Heart left ventricle (tissue), 16 donors: ENCODE data around the gene MVP. TPM values are rescaled to one million over a fixed set of nuclear protein-coding genes. Genes with fewer than 3 reads are reported as not detected.
A peak's percentile ranks its signal among the peaks of the same experiment; 100 is the strongest.

ENCODE experiments used
- ATAC-seq, 4 donors: fragments of 200-7000 bp; cut with Tn5 transposase; one replicate each; pipeline ENCODE4 v1.9.1; 2020 to 2022; ENCODE audit warnings: moderate library complexity in 4 of 4, mild to moderate bottlenecking in 3 of 4, moderate number of reproducible peaks in 1 of 4
- DNase-seq, 5 donors: peaks; one replicate each; pipeline ENCODE4 v3.0.0-alpha.2; 2020
- H3K27ac ChIP-seq, 12 donors: fragments of 200-600 bp; sonication (generic) in 4 of 12; one replicate each; pipeline versions ENCODE4 v1.5.0 to v1.8.0; 2016 to 2022; ENCODE audit warnings: mild to moderate bottlenecking in 2 of 12
- H3K27me3 ChIP-seq, 9 donors: fragments of 200-600 bp; sonication (generic) in 2 of 9; one replicate each; pipeline versions ENCODE4 v1.5.1 to v1.8.0; 2016 to 2022; ENCODE audit warnings: mild to moderate bottlenecking in 3 of 9
- H3K36me3 ChIP-seq, 9 donors: fragments of 200-600 bp; sonication (generic) in 2 of 9; one replicate each; pipeline versions ENCODE4 v1.5.0 to v1.8.0; 2018 to 2022; ENCODE audit warnings: mild to moderate bottlenecking in 2 of 9
- H3K4me1 ChIP-seq, 12 donors: fragments of 200-600 bp; sonication (generic) in 4 of 12; one replicate each; pipeline versions ENCODE4 v1.5.0 to v1.8.0; 2016 to 2022; ENCODE audit warnings: mild to moderate bottlenecking in 3 of 12
- H3K4me3 ChIP-seq, 12 donors: fragments of 200-600 bp; sonication (generic) in 4 of 12; one replicate each; pipeline versions ENCODE4 v1.5.0 to v1.8.0; 2017 to 2022; ENCODE audit warnings: mild to moderate bottlenecking in 9 of 12, moderate library complexity in 4 of 12
- H3K9me3 ChIP-seq, 12 donors: fragments of 200-600 bp; sonication (generic) in 4 of 12; one replicate each; pipeline versions ENCODE4 v1.5.0 to v1.8.0; 2016 to 2022; ENCODE audit warnings: mild to moderate bottlenecking in 1 of 12
- CTCF ChIP-seq, 12 donors: fragments of 200-600 bp; sonication (generic) in 4 of 12; IDR thresholded peaks; one replicate each; pipeline versions ENCODE4 v1.5.0 to v1.8.0; 2018 to 2022; ENCODE audit warnings: antibody characterized with exemption in 12 of 12, mild to moderate bottlenecking in 5 of 12
- POLR2A ChIP-seq, 2 donors: fragments of 450-650 bp; IDR thresholded peaks; one replicate each; pipeline ENCODE4 v1.6.1; 2017; ENCODE audit warnings: antibody characterized with exemption in 2 of 2, mild to moderate bottlenecking in 2 of 2, moderate library complexity in 2 of 2
- WGBS, 4 donors: extraction: QIAGEN DNeasy Blood & Tissue Kit in 2 of 4; methylation state at CpG; one replicate each; pipeline versions ENCODE4 v1.1.5 to v1.1.7; 2013 to 2018; 5-methylcytosine and 5-hydroxymethylcytosine counted together
- intact Hi-C, 10 donors: fragments of 100-400 bp; cut with DNase I; formaldehyde crosslinking; loops; one replicate each; pipeline versions ENCODE4 v1.11.1 to v1.14.2; 2022
- polyA plus RNA-seq, 2 donors: library from polyadenylated mRNA; stranded (reverse); fragments of 200-250 nt; gene quantifications; one replicate each; pipeline ENCODE4 v1.2.3, GENCODE V29; 2013
- total RNA-seq, 9 donors: library from RNA; depleted of rRNA in 2 of 9; stranded (reverse); fragments of >200 nt in 2 of 9; fragmentation: NEBNext Ultra II Directional in 3 of 9; extraction: Animal tissue kit (Norgen Biotek cat#: 25700) in 3 of 9; gene quantifications; one replicate each; pipeline versions ENCODE4 v1.1.0 to v1.2.4, GENCODE V29; 2016 to 2023
- donor health status: ischemic (EF 13 %, LVEDD 7.1; RV severe dilation, severe dysfunction).
- donor health status: healthy with polysubstance abuse.
- donor health status: DM: no; HTN: yes; CAD: no.
- donor health status: DM: no; HTN: no; CAD: no.
- donor health status: ischemic (EF 25% LVEDD 6.9; RV normal size, moderate dysfunction).
- donor health status: ischemic (EF 25% LVEDD 5.7; RV mildly dilated, moderate dysfunction).
- donor health status: healthy.
- donor health status: DM: yes; HTN: yes; CAD: no.
- donor health status: ischemic (EF 35%, LVEDD 5.7; RV mildly dilated, moderate dysfunction).
- donor health status: nonischemic (EF 11% LVEDD 7.7; RV severe dilation, severe dysfunction).
- donor health status: DM: yes; HTN: yes; CAD: no.
- donor health status: PGD.
- donor health status: ischemic (EF 29% LVEDD 5.4; RV normal size, mild dysfunction).
- donor health status: nonischemic (EF 23%, LVEDD 6.1; RV moderate dilation, normal function).

The MVP gene
- total and polyA plus RNA-seq, 11 donors: 32.9 to 140 (median 44.6) TPM

- intact Hi-C loops: loop anchor here in 2 of 10 donors (5.0 to 10.0 kb wide), 2 partner anchors 43 to 145 kb away; no protein-coding TSS in a partner anchor
- Histone ChIP-seq H3K27me3 (no peaks in the 10 kb centered on the region), H3K36me3 (peaks cover 0 to 98% (median 90%) of the 10 kb centered on the region in 9 donors), H3K9me3 (no peaks in the 10 kb centered on the region), H3K27ac (no peak overlapping the region), H3K4me1 (peaks cover 0 to 6% (median 0%) of the 10 kb centered on the region in 12 donors), H3K4me3 (no peak overlapping the region)
- TF ChIP-seq POLR2A (IDR thresholded peaks at IDR 0.05): no peak
- no peak for TF ChIP-seq CTCF (IDR thresholded peaks at IDR 0.05)
- WGBS, 4 donors: 54 to 79% (median 64%) methylated on average over 5 to 6 of the region's 6 CpGs
- peak in 1 of 5 donors; percentile 52 for DNase-seq
- peak in 3 of 4 donors; percentile 51 to 69 (median 62) for ATAC-seq
Measured at GRCh38 chr16:29839822-29840221, 19.6 kb downstream of the MVP start.

- peaks cover 0 to 6% (median 0%) of the 10 kb centered on the region in 12 donors for H3K4me1 ChIP-seq
- 80 to 87% (median 82%) methylated on average over 10 of the region's 10 CpGs for WGBS, 4 donors
- H3K4me3 ChIP-seq: no peak overlapping the region
- no peak for DNase-seq
- no peak overlapping the region for H3K27ac ChIP-seq
- no peaks in the 10 kb centered on the region for H3K27me3 ChIP-seq
- intact Hi-C loops: loop anchor here in 1 of 10 donors (10.0 kb wide), 1 partner anchor 145 kb away; no protein-coding TSS in a partner anchor
- ATAC-seq: no peak
- TF ChIP-seq POLR2A (IDR thresholded peaks at IDR 0.05): no peak
- no peak for TF ChIP-seq CTCF (IDR thresholded peaks at IDR 0.05)
- peaks cover 0 to 98% (median 90%) of the 10 kb centered on the region in 9 donors for H3K36me3 ChIP-seq
- H3K9me3 ChIP-seq: no peaks in the 10 kb centered on the region
Measured at GRCh38 chr16:29840240-29840639, 20.0 kb downstream of the MVP start.

GRCh38 chr16:29841631-29842030 is 21.4 kb downstream of the MVP start:
- WGBS, 4 donors: 92 to 95% (median 93%) methylated on average over 22 to 23 of the region's 23 CpGs
- ATAC-seq: no peak
- no peak for TF ChIP-seq CTCF (IDR thresholded peaks at IDR 0.05)
- no peak for TF ChIP-seq POLR2A (IDR thresholded peaks at IDR 0.05)
- DNase-seq: no peak
- Histone ChIP-seq H3K27ac (no peak overlapping the region), H3K4me1 (peaks cover 0 to 6% (median 0%) of the 10 kb centered on the region in 12 donors), H3K4me3 (no peak overlapping the region), H3K27me3 (no peaks in the 10 kb centered on the region), H3K36me3 (peaks cover 0 to 98% (median 90%) of the 10 kb centered on the region in 9 donors), H3K9me3 (no peaks in the 10 kb centered on the region)
- intact Hi-C loops: loop anchor here in 1 of 10 donors (10.0 kb wide), 1 partner anchor 147 kb away; no protein-coding TSS in a partner anchor

GRCh38 chr16:29842732-29843346 is 22.6 kb downstream of the MVP start:
- Histone ChIP-seq H3K27ac (no peak overlapping the region), H3K9me3 (no peaks in the 10 kb centered on the region), H3K4me1 (peaks cover 0 to 6% (median 0%) of the 10 kb centered on the region in 12 donors), H3K36me3 (peaks cover 0 to 98% (median 90%) of the 10 kb centered on the region in 9 donors), H3K4me3 (no peak overlapping the region), H3K27me3 (no peaks in the 10 kb centered on the region)
- 94 to 97% (median 95%) methylated on average over 9 of the region's 9 CpGs for WGBS, 4 donors
- DNase-seq (no peak), ATAC-seq (no peak)
- intact Hi-C loops: loop anchor here in 1 of 10 donors (10.0 kb wide), 1 partner anchor 148 kb away; no protein-coding TSS in a partner anchor
- no peak for TF ChIP-seq CTCF (IDR thresholded peaks at IDR 0.05)
- no peak for TF ChIP-seq POLR2A (IDR thresholded peaks at IDR 0.05)
